Loucy (cell line): ENCODE data around the gene WFDC2.

Experiments used
- EZH2phosphoT487 ChIP-seq: fragments of 200-600 bp; IDR thresholded peaks from 2 replicates; pipeline ENCODE4 v1.6.1; 2018; ENCODE audit warnings: antibody characterized with exemption, mild to moderate bottlenecking, moderate library complexity, borderline replicate concordance
- TF ChIP-seq, protein P1 (sequence below): fragments of 200-600 bp; sonication (generic); conservative IDR thresholded peaks from 2 replicates; pipeline ENCODE4 v1.5.1; 2014; ENCODE audit warnings: mild to moderate bottlenecking, antibody characterized with exemption, low read length

- TF ChIP-seq, protein P1, sequence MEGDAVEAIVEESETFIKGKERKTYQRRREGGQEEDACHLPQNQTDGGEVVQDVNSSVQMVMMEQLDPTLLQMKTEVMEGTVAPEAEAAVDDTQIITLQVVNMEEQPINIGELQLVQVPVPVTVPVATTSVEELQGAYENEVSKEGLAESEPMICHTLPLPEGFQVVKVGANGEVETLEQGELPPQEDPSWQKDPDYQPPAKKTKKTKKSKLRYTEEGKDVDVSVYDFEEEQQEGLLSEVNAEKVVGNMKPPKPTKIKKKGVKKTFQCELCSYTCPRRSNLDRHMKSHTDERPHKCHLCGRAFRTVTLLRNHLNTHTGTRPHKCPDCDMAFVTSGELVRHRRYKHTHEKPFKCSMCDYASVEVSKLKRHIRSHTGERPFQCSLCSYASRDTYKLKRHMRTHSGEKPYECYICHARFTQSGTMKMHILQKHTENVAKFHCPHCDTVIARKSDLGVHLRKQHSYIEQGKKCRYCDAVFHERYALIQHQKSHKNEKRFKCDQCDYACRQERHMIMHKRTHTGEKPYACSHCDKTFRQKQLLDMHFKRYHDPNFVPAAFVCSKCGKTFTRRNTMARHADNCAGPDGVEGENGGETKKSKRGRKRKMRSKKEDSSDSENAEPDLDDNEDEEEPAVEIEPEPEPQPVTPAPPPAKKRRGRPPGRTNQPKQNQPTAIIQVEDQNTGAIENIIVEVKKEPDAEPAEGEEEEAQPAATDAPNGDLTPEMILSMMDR, result no peak
- no peak for TF ChIP-seq EZH2phosphoT487
These were observed 32.0 kb downstream of the WFDC2 start for GRCh38 chr20:45501600-45501999.
